Panc1 (cell line): ENCODE measurements around the gene ITPRIP.

Experiments used
- CTCF ChIP-seq: fragments of 450-650 bp; IDR thresholded peaks from 2 replicates; pipeline ENCODE4 v1.5.1; 2017; ENCODE audit warnings: mild to moderate bottlenecking
- POLR2AphosphoS5 ChIP-seq: IDR thresholded peaks from 2 replicates; pipeline ENCODE4 v1.6.1; 2012; ENCODE audit warnings: mild to moderate bottlenecking, low read depth, low read length, moderate library complexity
- SIN3A ChIP-seq: IDR thresholded peaks from 2 replicates; pipeline ENCODE4 v1.6.1; 2012; ENCODE audit warnings: low read depth, mild to moderate bottlenecking, low read length, moderate library complexity, borderline replicate concordance; ENCODE audit not compliant: insufficient read depth
- TCF7L2 ChIP-seq: IDR thresholded peaks from 2 replicates; pipeline ENCODE4 v1.6.1; 2011; ENCODE audit warnings: mild to moderate bottlenecking, low read depth, low read length, inconsistent platforms
- TF ChIP-seq, protein P1 (sequence below), 2 experiments: IDR thresholded peaks; 2 replicates each; pipeline ENCODE4 v1.6.1; 2011 to 2012; ENCODE audit warnings: low read depth in 2 of 2, control low read depth in 1 of 2, low read length in 1 of 2, mild to moderate bottlenecking in 1 of 2, moderate library complexity in 1 of 2; ENCODE audit not compliant: insufficient read depth in 1 of 2

DNA sequence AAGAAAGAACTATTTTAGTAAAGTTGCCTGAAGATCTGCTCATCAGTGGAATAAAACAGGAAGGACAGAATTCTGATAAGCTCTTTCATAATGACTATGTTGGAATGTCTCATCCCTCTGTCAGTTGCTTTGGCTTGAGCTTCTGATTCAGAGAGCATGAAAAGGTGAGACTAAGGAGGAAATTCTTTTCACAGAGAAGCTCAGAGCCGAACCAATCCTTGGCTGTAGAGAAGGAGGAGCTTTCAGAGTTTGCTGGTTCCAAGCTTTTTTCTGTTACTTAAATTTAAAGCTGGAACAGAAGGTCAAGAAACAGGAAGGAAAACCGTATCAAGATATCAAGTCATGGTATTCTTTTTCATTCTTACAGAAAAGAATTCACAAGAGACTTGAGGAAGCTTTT, 45.3 kb downstream of the ITPRIP start:
- TF ChIP-seq POLR2AphosphoS5 (no peak), SIN3A (no peak), CTCF (no peak), TCF7L2 (no peak)
- TF ChIP-seq, protein P1, sequence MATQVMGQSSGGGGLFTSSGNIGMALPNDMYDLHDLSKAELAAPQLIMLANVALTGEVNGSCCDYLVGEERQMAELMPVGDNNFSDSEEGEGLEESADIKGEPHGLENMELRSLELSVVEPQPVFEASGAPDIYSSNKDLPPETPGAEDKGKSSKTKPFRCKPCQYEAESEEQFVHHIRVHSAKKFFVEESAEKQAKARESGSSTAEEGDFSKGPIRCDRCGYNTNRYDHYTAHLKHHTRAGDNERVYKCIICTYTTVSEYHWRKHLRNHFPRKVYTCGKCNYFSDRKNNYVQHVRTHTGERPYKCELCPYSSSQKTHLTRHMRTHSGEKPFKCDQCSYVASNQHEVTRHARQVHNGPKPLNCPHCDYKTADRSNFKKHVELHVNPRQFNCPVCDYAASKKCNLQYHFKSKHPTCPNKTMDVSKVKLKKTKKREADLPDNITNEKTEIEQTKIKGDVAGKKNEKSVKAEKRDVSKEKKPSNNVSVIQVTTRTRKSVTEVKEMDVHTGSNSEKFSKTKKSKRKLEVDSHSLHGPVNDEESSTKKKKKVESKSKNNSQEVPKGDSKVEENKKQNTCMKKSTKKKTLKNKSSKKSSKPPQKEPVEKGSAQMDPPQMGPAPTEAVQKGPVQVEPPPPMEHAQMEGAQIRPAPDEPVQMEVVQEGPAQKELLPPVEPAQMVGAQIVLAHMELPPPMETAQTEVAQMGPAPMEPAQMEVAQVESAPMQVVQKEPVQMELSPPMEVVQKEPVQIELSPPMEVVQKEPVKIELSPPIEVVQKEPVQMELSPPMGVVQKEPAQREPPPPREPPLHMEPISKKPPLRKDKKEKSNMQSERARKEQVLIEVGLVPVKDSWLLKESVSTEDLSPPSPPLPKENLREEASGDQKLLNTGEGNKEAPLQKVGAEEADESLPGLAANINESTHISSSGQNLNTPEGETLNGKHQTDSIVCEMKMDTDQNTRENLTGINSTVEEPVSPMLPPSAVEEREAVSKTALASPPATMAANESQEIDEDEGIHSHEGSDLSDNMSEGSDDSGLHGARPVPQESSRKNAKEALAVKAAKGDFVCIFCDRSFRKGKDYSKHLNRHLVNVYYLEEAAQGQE (IDR thresholded peaks at IDR 0.05; ENCODE audit: insufficient read depth in 1 of 2, low read depth in 2 of 2, low read length in 1 of 2): no peak
